Activated B cell treated with CpG ODN at 0.5 μM for 24 hours (primary cell): Measurements from ENCODE around the gene VEZF1. TPM values are rescaled to one million over a fixed set of nuclear protein-coding genes. Genes with fewer than 3 reads are reported as not detected.
A peak's percentile ranks its signal among the peaks of the same experiment; 100 is the strongest.

ENCODE experiments used
- ATAC-seq: fragments of 200-7000 bp; cut with Tn5 transposase; one replicate; pipeline ENCODE4 v1.10.0; 2021; ENCODE audit warnings: low read depth, mild to moderate bottlenecking, moderate library complexity
- CTCF ChIA-PET: fragments of 350-600 bp; sonication (Branson Sonifier 250); formaldehyde crosslinking; loops from one replicate; lab custom pipeline; 2021; ENCODE audit warnings: antibody characterized with exemption; lab: Charles Lee
- POLR2A ChIA-PET: fragments of 350-600 bp; sonication (Branson Sonifier 250); formaldehyde crosslinking; loops from one replicate; lab custom pipeline; 2021; ENCODE audit warnings: antibody characterized with exemption; lab: Charles Lee
- DNase-seq: peaks from one replicate; pipeline ENCODE4 v3.0.0; 2022
- H3K27ac Mint-ChIP-seq: one replicate; pipeline ENCODE4 v1.8.0; 2020; ENCODE audit warnings: mixed read lengths
- H3K27me3 Mint-ChIP-seq: one replicate; pipeline ENCODE4 v1.8.0; 2021; ENCODE audit warnings: mixed read lengths
- H3K36me3 Mint-ChIP-seq: one replicate; pipeline ENCODE4 v1.8.0; 2021; ENCODE audit warnings: low read depth, mixed read lengths
- H3K4me1 Mint-ChIP-seq: one replicate; pipeline ENCODE4 v1.8.0; 2021; ENCODE audit warnings: mixed read lengths
- H3K4me3 Mint-ChIP-seq: one replicate; pipeline ENCODE4 v1.8.0; 2020; ENCODE audit warnings: mild to moderate bottlenecking, mixed read lengths
- H3K9me3 Mint-ChIP-seq: one replicate; pipeline ENCODE4 v1.8.0; 2020; ENCODE audit warnings: mixed read lengths
- intact Hi-C: fragments of 100-400 bp; cut with micrococcal nuclease; formaldehyde crosslinking; loops from one replicate; pipeline ENCODE4 v1.15.1; 2024
- total RNA-seq: library from RNA; stranded (reverse); gene quantifications from 2 replicates; pipeline ENCODE4 v1.2.3, GENCODE V29; 2022
- TF ChIP-seq, protein P1 (sequence below): fragments of 200-600 bp; IDR thresholded peaks from one replicate; pipeline ENCODE4 v1.8.0; 2022; ENCODE audit warnings: antibody characterized with exemption, mild to moderate bottlenecking

VEZF1 gene
- total RNA-seq, 1 donor from 2014 or later: 45.1 TPM

DNA sequence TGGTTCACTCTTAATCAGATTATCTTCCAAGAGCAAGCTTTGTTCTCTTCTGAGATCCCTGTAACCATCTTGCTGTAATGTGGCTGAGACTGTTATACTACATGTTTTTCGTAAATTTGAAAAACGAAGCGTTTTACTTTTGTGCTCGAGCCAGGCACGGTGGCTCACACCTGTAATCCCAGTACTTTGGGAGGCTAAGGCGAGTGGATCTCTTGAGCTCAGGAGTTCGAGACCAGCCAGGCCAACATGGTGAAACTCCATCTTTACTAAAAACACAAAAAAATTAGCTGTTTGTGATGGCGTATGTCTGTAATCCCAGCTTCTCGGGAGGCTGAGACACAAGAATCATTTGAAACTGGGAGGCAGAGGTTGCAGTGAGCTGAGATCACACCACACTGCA, 40.7 kb downstream of the VEZF1 start:
- peak overlapping the region; percentile 76 for H3K4me3 Mint-ChIP-seq
- ChIA-PET CTCF (interaction anchor here (0.9 to 1.6 kb wide), 3 partner anchors 9 to 88 kb away, joined by 3 to 9 read pairs (median 5); partner anchors contain the start of gene CUEDC1), POLR2A (interaction anchor here (0.6 to 2.3 kb wide), 6 partner anchors 8 to 97 kb away, joined by 3 to 12 read pairs (median 9); partner anchors contain the start of genes MRPS23 and SRSF1)
- no peaks in the 10 kb centered on the region for H3K9me3 Mint-ChIP-seq
- DNase-seq (no peak), ATAC-seq (no peak)
- no peaks in the 10 kb centered on the region for H3K36me3 Mint-ChIP-seq
- intact Hi-C loops: loop anchor here (1.0 to 5.0 kb wide), 2 partner anchors 8 to 40 kb away; partner anchors contain the start of gene VEZF1
- H3K27me3 Mint-ChIP-seq: peaks cover 35% of the 10 kb centered on the region
- H3K27ac Mint-ChIP-seq: no peak overlapping the region
- peaks cover 50% of the 10 kb centered on the region for H3K4me1 Mint-ChIP-seq
- TF ChIP-seq, protein P1, sequence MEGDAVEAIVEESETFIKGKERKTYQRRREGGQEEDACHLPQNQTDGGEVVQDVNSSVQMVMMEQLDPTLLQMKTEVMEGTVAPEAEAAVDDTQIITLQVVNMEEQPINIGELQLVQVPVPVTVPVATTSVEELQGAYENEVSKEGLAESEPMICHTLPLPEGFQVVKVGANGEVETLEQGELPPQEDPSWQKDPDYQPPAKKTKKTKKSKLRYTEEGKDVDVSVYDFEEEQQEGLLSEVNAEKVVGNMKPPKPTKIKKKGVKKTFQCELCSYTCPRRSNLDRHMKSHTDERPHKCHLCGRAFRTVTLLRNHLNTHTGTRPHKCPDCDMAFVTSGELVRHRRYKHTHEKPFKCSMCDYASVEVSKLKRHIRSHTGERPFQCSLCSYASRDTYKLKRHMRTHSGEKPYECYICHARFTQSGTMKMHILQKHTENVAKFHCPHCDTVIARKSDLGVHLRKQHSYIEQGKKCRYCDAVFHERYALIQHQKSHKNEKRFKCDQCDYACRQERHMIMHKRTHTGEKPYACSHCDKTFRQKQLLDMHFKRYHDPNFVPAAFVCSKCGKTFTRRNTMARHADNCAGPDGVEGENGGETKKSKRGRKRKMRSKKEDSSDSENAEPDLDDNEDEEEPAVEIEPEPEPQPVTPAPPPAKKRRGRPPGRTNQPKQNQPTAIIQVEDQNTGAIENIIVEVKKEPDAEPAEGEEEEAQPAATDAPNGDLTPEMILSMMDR: no peak

- POLR2A ChIA-PET: interaction anchor here (0.6 to 1.7 kb wide), 7 partner anchors 9 to 862 kb away, joined by 3 to 10 read pairs (median 6); partner anchors contain the start of genes AKAP1 and MRPS23
- Mint-ChIP-seq H3K27me3 (peaks cover 39% of the 10 kb centered on the region), H3K4me1 (peaks cover 52% of the 10 kb centered on the region), H3K36me3 (no peaks in the 10 kb centered on the region), H3K9me3 (no peaks in the 10 kb centered on the region), H3K27ac (peak overlapping the region; percentile 6), H3K4me3 (peak overlapping the region; percentile 76)
- peak; percentile 88 for ATAC-seq
- intact Hi-C loops: loop anchor here (1.0 to 5.0 kb wide), 3 partner anchors 8 to 40 kb away; partner anchors contain the start of gene VEZF1
- CTCF ChIA-PET: interaction anchor here (0.9 to 1.6 kb wide), 3 partner anchors 9 to 88 kb away, joined by 3 to 9 read pairs (median 5); partner anchors contain the start of gene CUEDC1
- TF ChIP-seq, protein P1: no peak
- DNase-seq: peak; percentile 22
Observed at GRCh38 chr17:57946798-57947358, 41.2 kb downstream of the VEZF1 start.

DNA sequence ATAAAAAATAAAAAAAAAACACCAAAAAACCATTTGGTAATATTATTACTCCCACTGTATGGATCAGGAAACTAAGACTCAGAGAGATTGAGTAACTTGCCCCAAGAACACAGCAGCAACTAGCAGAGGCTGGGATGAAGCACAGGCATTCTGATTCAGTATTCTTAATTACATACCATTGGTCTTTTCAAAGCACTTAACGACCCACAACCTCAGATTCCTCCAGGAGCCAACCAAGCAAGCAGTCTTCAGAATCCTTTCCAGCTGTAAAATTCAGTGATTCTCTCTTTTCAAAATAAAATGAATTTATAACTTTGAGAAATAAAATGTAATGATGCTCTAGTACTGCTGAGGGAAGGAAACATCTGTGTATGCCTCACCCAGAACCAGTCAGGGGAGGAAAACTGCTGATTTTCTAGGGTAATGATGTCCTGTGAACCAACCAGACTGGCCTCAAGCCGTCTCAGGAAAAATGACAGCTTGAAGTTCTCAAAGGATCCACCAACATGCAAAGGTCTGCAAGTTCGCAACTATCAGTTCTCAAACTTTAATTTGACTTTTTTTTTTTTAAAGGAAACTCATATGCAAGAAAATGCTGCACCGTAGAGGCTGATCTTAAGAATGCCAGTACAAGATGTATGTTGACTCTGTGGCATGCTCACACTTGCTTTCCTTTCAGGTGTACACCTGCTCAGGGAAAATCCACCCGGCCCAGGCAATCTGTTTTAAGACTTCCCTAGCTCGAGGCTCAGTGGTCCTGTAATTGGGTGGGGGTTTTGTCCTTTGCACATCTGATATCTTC, 41.9 kb downstream of the VEZF1 start:
- Mint-ChIP-seq H3K9me3 (no peaks in the 10 kb centered on the region), H3K36me3 (no peaks in the 10 kb centered on the region), H3K4me1 (peaks cover 56% of the 10 kb centered on the region), H3K27ac (no peak overlapping the region), H3K27me3 (peaks cover 40% of the 10 kb centered on the region), H3K4me3 (peak overlapping the region; percentile 76)
- TF ChIP-seq, protein P1: no peak
- intact Hi-C loops: loop anchor here (1.0 to 5.0 kb wide), 2 partner anchors 10 to 41 kb away; partner anchors contain the start of gene VEZF1
- ChIA-PET POLR2A (interaction anchor here (0.6 to 1.7 kb wide), 6 partner anchors 10 to 861 kb away, joined by 3 to 9 read pairs (median 4); partner anchors contain the start of genes AKAP1 and MRPS23), CTCF (interaction anchor here (0.8 to 1.6 kb wide), 3 partner anchors 10 to 87 kb away, joined by 4 to 9 read pairs (median 5); partner anchors contain the start of gene CUEDC1)
- DNase-seq: no peak
- ATAC-seq: peak; percentile 38

DNA sequence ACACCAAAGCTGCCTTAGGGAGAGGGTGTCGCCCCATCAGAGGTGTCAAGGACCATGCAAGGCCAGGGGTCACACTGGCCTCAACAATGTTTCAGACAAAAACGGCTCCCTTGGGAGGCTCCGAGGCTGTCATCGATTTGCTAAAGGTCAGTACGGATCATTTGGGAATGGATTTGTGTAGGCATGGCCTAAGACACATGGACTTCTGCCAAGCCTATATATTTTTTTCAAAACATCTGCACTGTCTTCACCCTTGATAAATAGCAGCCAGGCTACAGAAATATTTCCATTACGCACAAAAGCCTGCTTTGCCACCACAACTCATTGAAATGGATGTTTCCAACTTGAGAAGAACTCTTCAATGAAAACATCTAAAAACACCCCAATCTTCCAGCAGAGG, 43.1 kb downstream of the VEZF1 start:
- no peak for ATAC-seq
- peaks cover 61% of the 10 kb centered on the region for H3K4me1 Mint-ChIP-seq
- no peak overlapping the region for H3K4me3 Mint-ChIP-seq
- CTCF ChIA-PET: interaction anchor here (0.7 to 1.4 kb wide), 2 partner anchors 10 to 52 kb away, joined by 3 read pairs; no protein-coding TSS in a partner anchor
- TF ChIP-seq, protein P1: no peak
- H3K9me3 Mint-ChIP-seq: no peaks in the 10 kb centered on the region
- H3K27me3 Mint-ChIP-seq: peaks cover 38% of the 10 kb centered on the region
- POLR2A ChIA-PET: no interaction called here
- no peak for DNase-seq
- no peak overlapping the region for H3K27ac Mint-ChIP-seq
- intact Hi-C loops: loop anchor here (5.0 kb wide), 1 partner anchor 42 kb away; the partner anchor contains the start of gene VEZF1
- H3K36me3 Mint-ChIP-seq: no peaks in the 10 kb centered on the region
